Hematopoietic multipotent progenitor cell treated with erythropoietin and hydrocortisone succinate and interleukin-3 and kit ligand, for 6 days (in vitro differentiated cells): Measurements from ENCODE around the gene PAX1.

Source experiments
- DNase-seq: peaks from one replicate; pipeline ENCODE4 v3.0.0-alpha.2; 2015

The PAX1 gene

DNA sequence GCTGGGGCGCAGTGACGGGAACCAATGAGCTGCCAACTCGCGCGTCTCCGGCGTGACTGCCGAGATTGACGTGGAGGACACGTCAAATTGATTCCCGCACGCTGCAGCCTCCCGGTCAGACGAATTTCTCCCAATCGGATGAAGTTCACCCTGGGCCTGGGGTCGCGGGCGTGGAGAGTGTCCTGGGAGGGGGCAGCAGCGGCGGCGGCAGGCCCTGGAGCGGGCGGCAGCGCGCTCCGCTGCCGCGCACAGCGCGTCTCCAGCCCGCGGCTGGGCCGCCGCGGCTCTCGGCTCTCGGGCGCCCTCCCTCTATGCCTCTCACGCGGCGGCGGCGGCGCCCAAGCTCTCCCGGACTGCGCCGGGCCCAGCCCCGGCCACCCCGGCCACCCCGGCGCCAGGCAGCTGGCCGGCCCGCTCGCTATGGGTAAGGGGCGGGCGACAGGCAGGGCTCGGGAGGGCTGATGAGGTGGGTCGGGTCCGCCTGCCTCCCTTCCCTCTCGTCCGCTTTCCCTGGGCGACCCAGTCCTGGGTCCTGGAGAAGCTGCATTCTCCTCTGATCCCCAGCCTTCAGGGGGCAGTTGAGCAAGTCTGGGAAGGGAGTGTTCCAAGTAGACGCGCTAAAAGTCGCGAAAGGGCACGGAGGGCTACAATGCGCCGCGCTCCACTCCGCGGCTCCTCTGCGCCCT lies at the start of gene PAX1:
TSS of gene PAX1 (plus strand) at position 90 of the 686 bp plus-strand sequence. CDS start at position 139, 49 bp downstream.
- DNase-seq = no peak

DNA sequence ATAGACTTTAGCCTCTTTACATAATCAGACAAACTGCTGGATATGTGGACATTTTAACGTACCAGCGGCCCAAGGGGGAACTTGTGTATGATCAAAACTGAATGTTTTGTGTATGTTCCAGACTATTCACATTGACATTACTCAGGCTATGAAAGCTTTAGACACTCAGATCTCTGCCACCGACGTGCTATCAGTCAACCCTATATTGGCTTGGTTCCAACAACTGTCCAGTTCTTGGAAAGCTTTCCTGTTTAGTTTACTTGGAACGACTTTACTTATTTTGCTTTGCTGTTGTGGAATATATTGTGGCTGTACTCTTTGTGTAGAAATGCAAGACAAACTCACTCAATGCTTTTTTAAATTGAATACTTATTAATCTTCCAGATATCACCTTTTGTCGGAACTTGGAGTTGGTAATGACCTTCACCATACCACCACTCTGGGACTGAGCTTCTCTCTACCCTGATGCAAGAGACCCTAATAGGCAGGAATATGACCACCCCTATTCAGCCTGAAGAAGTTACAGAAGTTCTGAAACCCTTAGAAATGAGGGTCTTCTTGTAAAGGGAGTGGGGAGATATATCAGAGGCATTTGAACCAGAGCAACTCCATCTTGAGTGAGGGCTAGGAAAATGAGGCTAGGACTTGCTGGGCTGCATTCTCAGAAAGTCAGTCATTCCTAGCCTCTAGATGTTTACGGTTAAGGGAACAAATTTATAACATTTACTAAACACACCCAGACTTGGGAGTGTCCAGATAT lies 49.0 kb upstream of the PAX1 start:
- DNase-seq = peak; percentile 6

DNA sequence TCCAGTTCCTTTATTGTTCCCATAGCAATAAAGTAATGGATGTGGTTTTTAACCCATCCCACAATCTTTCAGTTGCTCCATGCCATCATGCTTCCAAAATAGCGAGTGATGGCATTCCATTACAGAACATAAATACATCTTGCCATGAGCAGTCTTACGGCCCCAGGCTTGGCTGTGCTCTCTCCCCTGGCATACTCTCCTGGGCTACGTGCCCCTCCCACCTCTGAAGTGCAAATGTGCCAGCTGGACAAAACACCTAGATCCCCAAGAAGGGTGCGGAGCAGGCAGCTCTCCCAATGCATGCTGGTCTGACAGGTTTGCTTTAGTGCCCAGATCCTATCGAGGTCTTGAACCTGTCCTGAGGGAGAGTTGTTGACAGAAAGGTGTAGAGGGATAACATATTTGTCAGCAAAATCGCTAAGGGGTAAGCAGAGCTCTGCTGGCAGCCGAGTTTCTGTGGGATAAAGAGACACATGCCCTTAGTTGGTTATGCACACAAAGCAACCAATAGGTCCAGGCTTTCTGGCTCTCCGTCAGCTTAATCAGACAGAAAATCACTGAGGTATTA lies 43.9 kb upstream of the PAX1 start:
- DNase-seq = no peak

DNA sequence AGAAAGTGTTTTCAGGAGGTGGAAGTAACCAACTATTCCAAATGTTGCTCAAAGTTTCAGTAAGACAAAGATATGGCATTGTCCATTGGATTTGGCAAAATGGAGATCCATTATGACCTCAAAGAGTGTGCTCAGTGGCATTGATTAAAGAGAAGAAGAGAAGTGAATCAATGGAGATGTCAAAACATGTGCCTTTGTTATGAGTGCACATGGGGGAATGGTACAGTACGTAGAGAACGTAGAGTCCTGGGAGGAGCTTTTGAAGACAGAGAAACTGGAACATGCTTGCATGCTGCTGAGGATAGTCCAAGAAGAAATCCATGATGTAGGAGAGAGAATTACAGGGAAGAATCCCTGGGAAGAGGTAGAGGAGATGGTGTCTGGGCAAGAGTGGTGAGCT lies 42.0 kb upstream of the PAX1 start:
- DNase-seq = no peak

DNA sequence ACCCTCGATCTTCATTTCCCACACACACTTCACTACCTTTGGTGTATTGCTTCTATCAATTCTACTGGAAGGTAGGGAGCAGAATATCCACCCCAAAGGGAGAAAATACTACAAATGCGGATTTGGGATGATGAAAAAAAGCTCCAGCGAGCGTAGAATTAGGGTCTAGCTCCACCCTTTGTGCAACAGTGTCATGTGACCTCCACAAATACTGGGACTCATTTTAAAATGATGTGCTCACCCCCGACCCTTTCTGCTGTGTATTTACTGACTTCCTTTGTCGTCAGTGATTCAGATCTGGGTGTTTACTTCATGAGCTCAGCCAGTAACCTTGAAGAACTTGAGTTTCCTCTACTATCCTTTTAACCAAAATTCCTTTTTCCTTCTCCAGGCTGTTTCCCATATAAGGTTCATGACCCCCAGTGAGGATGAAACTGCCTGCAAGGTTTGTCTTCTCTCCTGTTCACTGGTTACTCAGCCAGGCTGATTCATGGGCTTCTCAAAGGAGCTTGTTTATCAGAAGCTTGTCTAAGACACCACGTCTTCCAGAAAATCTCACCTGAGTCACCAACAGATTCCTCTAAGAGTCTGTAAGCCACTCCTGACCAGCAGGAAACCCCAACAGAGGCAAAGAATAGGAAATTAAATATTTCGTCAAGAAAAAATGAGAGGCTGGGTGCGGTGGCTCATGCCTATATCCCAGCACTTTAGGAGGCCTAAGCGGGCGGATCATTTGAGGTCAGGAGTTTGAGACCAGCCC lies 39.6 kb upstream of the PAX1 start:
- no peak for DNase-seq

DNA sequence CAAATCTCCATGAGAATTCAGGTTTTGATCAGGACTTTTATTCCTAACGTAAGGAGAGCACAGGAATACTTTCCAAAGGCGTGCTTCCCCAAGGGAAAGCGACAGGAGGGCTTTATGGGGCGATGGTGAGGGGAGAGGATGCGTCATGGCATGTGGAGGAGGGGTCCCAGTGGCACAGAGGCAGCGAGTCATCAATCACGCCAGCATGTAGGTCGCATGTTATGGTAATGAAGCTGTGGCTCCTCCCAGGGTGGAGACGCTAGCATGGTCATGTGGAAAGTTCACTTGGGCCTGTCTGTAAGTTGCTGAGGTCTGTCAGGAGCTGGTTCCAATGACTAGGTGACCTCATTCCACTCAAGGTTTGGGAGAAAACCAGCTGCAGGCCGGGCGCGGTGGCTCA lies 35.3 kb upstream of the PAX1 start:
- DNase-seq = no peak

DNA sequence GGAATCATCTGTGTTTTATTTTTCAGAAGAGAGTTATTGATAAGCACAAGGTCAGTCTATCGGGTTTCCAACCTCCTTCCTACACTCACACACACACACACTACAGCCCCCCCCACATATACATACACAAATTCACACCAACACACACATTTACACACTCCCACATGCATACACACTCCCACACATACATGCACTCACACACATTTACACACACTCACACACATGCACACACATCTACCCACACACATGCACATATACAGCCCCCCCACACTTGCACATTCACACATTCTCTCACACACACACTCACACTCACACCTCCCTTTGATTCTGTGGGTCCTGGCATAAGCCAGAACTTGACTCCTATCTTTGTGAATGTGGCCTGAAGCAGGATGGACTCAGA lies 34.5 kb upstream of the PAX1 start:
- no peak for DNase-seq

DNA sequence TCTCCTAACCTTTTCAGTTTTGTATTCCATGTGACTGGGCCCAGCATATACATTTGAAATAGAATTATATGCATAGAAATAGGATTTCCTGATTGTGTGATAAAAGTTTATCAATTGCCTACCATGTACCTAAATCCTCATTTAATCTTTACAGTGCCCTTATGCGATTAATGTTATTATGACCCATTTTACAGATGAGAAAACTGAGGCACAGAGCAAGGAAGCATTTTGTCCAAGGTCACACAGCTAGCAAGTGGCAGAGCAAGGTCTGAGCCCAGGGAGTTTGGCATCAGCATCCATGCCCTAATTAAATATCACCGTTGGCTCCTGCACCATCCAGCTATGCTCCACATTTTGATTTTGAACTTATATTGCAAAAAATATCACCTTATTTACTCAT lies 28.2 kb upstream of the PAX1 start:
- DNase-seq = no peak

DNA sequence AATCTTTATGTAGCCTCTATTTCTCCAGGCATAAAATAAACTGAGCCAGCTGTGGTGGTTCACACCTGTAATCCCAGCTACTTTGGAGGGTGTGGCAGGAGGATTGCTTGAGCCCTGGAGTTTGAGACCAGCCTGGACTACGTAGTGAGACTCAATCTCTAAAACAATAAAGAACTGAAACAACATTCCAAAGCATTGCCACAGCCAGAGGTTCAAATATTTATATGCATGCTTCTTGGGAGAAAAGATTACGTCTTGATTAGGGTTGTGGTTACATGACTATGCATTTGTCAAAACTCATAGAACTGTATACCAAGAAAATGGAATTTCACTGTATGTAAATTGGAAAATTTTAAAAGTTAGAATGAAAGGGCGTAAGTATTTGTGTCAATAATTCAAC lies 27.7 kb upstream of the PAX1 start:
- DNase-seq = no peak

DNA sequence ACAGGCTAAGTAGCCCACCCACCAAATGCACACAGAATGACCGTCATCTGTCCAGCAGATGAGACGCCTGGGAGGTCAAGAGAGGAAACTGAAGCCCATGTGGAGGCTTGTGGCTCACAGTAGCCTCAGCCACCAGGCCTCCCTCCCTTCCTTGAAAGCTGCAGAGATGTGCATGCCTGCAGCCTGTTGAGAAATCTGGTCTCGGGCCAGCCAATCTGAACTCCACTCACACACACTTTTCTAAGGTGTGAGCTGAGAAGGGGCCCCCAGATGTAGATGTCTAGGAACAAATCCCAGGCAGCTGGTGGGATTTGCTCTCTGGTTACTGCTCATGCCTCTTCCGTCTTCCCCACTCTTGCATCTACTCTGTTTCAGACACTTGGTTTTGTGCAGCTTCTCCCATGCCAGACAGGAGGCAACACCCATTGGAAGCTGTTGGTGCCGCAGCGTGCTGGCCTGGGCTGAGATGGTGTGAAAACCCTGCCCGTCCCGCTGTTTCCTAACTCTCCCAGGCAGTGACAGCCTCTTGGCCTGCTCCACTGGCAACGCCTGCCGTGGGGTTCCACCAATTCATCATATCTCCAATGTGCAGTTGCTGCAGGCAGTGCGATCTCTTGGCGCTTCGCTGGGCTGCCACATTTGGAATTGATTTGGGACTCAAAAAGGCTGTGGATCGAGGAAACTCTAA lies 24.1 kb upstream of the PAX1 start:
- no peak for DNase-seq

DNA sequence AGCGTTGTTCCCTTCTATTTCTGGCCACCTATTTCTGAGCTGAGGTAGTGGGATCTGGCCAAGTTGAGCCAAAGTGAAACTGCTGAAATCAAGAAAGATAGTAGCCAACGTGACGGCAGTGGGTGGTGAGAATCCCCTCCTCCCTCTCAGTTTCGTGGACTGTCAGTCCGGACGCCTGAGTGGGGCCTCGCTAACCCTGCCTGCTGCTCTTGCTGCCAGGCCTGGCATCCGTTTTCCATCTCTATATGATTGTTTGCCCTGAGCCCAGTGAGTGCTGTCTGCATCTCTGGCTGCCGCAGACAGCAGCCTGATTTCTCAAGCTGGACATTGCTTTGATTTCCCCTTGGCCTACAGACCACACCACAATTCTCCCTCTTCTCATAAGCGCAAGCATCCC lies 23.5 kb upstream of the PAX1 start:
- no peak for DNase-seq

DNA sequence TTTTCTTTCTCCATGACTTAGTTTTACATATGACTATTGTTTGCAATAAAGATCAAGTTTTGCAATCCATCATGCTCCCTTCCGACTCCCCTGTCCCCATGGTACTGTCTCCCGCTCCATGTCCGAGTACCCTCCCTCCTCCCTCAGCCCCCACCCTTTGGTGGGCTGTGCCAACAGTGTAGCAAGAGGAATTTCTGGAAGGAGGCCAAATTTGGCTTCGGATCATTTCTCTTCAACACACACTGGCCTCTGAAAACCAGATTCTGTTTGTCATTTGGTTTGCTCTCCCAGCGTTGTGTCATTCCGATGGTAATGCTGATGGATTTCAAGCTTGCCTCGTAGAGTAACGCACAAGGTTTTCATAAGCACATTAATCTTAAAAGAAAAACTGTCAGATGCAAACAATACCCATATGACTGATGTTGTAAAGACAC lies 22.9 kb upstream of the PAX1 start:
- no peak for DNase-seq

DNA sequence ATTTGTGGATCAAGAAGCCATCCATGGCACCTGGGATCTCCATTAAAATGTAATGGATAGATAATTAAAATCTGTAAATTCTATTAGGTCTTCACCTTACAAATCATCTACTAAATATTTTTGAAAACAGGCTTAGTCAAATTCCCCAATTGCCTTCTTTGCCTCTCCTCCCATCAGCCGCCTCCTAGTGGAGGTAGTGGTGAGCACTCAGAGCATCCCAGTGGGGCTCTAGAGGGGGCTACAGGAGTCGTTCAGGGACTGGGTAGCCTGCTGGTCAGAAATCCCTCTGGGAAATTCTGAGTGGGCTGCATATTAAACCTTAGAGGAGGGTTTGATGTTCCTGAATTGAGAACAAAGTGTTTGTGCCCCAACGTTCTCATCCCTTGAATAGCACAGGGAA lies 20.8 kb upstream of the PAX1 start:
- DNase-seq = no peak

DNA sequence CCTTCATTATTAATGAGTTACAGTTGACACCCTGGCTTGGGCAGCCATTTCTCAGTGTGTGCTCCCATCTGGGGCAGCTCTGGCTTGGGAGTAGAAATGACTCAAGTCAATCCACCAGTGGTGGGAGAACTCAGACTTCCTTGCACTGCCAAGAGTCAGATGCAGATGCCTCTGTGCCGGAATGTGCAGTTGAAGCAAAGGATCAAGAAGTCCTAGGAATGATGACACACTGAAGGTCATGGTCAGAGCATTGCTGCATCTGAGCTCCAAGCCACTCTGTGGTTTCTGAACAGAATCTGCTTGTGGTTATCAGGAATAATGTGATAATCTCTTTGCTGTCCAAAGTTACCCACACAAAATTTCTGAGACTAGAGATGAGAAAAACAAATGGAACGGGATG lies 19.5 kb upstream of the PAX1 start:
- DNase-seq = no peak

DNA sequence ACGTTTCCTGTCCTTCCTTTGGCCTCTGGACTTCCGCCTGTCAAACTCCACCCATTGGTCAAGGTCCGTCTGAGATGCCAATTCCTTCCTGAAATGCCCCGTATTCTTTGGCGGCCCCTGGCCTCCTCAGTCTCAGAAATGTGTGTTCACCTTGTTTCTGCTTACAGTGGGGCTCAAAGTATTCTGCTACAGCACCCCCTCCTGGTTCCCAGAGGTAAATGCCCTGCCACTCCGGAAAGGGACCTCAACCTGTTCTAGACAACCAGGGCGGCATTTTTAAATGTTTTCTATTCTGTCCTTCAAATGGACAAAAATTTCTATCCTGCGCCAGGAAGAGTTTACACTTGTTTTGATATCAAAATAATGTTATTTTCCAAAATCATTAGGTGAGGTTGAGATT lies 12.1 kb upstream of the PAX1 start:
- DNase-seq = peak; percentile 29

DNA sequence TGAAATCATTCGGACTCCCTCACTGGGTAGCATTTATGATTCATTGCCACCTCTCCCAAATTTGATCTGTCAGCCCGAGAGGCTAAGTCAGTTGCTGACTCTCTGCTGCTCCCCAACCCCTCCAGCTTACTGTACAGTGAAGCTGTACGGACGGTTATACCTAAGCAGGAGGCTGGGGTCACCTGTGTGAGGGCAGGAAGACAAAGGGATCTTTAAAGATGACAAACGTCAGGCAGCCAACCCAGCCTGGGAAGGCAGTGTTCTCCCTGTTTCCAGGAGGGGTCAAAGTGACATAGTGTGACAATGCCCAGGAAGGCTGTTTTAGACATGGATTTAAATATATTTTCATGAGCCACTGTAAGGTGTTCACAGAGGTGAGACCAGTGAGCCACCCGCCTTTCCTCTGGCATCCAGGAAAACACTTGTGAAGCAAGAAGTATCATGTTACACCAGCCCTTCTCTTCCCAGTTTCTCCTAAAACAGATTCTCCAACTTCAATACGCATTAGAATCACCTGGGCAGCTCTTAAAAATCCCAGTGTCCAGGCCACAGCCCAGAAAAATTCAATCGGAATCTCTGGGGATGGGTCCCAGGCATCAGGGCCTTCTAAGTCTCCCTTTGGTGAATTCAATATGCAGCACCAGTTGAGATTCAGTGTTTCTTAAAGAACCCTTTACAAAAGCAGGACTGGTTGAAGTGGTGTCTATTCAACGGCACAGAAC lies 6.8 kb upstream of the PAX1 start:
- DNase-seq = no peak

DNA sequence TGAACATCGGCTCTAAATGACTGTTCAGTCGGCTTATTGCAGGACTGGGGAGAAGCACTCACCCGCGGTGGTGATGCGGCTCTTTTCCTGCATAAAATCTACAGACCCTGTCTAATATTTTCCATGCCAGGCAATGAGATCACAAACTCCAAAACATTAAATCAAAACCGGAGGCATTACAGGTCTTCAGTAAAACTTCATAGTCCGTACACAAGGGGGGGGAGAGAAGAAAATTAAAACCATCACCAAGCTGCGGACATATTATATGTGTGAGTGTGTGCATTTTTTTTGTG lies 6.3 kb upstream of the PAX1 start:
- DNase-seq = no peak

DNA sequence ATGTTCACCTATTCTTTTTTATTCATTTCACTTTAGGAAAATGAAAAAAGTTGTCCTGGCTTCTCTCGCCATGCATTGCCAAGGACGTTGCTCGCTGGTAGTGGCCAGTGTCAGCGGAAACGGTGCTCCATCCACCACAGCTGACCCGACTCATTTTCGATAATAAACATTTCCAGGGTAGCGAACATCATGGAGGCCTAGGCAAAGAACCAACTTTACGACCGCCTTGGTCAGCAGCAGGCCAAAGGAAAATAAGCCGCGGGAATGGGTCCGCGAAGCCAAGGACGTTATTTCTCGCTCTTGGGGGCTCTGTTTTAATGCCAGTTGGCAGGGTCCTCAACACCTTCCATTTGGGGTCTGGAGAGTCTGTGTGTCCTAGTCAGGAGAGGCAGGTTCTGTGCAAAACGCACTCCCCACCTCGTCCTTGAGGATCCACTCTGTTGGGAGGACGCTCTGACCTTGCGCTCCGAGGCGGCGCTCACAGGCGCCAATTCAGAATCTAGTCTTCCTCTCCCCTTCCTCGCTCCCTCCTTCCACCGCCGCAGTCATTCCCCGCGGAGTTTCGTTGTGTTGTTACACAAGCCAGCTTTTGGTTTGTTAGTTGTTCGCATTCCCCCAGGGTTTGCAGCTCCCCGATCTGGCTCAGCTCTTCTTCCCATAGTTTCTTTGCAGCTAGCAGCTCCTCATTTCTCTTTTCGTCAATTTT lies 4.1 kb upstream of the PAX1 start:
- no peak for DNase-seq

DNA sequence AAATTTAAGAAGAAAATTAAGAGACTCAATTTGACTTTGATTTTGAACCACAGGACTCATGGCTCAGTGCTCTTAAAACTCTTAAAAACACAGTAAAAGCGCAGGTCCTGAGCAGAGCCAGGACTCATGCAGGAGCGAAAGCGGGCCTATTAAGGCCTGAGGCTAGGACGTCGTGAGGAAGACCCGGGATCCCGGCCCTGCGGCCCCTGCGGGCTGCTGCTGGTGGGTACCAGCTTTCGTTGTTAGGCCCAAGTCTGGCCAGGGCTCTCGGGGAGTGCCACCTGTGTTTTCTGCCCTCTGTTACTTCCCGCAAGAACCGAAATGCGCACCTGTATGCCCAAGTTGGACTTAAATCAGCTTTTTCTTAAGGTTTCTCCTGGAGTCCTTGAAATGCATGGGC lies 3.4 kb upstream of the PAX1 start:
- no peak for DNase-seq

DNA sequence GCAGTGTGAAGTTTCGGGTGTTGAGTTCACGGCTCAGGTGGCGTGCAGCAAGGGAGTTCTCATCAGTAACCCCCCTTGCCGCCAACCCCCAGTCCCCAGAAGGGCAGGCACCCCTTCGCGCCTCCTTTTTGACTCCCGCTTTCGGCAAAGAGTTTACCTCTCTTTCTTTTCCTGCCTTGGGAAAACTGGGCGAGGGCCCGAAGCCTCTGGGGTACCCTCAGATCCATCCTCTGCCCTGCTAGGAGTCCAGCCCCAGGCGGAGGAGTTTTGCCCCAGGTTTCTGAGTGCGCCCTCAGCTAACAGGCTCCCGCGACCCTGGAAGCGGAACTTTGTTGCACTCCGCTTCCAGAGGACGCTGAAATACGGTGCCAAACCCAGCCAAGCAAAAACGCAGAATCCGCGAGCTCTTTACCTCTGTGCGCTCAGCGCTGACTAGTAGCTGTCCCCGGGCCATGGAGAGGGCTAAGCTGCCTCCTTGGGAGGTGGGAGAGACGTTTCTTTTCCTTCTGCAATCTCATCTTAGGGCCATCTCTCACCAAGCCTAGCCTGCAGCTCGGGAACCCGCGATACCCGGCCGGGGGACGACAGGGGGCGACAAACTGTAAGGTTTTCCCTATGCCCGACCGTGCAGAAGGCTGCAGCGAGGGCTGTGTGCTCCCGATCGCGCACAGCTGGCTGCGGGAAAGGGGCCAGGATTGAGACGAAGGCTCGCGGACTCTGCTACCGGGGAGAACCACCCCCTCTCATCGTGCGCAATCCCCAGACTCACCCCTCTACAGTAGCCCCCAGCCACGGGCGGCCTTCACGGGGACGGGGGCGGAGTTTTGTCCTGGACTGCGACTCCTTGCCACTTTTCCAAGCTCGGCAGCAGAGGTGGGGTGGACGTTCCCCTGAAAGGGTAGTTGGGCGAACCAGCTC lies 2.7 kb upstream of the PAX1 start:
- DNase-seq = peak; percentile 67
